HEK293 (cell line): Measurements from ENCODE around the gene GDPD5.

Source experiments
- HOXD13 ChIP-seq: sonication (generic); formaldehyde crosslinking; IDR thresholded peaks from 2 replicates; pipeline ENCODE4 v1.8.0; 2022; ENCODE audit warnings: missing genetic modification reagents, borderline replicate concordance
- KLF7 ChIP-seq: fragments of 450-650 bp; formaldehyde crosslinking; IDR thresholded peaks from 2 replicates; pipeline ENCODE4 v1.5.1; 2016; ENCODE audit warnings: missing biosample characterization, missing genetic modification characterization, borderline replicate concordance
- MYNN ChIP-seq: fragments of 450-650 bp; formaldehyde crosslinking; IDR thresholded peaks from 2 replicates; pipeline ENCODE4 v1.5.1; 2016; ENCODE audit warnings: missing biosample characterization, missing genetic modification characterization, borderline replicate concordance
- ZBTB17 ChIP-seq: fragments of 450-650 bp; formaldehyde crosslinking; IDR thresholded peaks from 2 replicates; pipeline ENCODE4 v1.5.1; 2016; ENCODE audit warnings: missing biosample characterization, missing genetic modification characterization
- ZBTB21 ChIP-seq: fragments of 450-650 bp; formaldehyde crosslinking; IDR thresholded peaks from 2 replicates; pipeline ENCODE4 v1.5.1; 2017; ENCODE audit warnings: missing biosample characterization, missing genetic modification characterization
- TF ChIP-seq, protein P1 (sequence below): fragments of 450-650 bp; formaldehyde crosslinking; IDR thresholded peaks from 2 replicates; pipeline ENCODE4 v1.5.1; 2016; ENCODE audit warnings: missing biosample characterization, missing genetic modification characterization
- TF ChIP-seq, protein P2 (sequence below): fragments of 450-650 bp; formaldehyde crosslinking; IDR thresholded peaks from 2 replicates; pipeline ENCODE4 v1.5.1; 2016; ENCODE audit warnings: missing biosample characterization, missing genetic modification characterization
- TF ChIP-seq, protein P3 (sequence below): fragments of 450-650 bp; formaldehyde crosslinking; IDR thresholded peaks from 2 replicates; pipeline ENCODE4 v1.5.1; 2016; ENCODE audit warnings: missing biosample characterization, missing genetic modification characterization
- TF ChIP-seq, protein P4 (sequence below): fragments of 450-650 bp; formaldehyde crosslinking; IDR thresholded peaks from 2 replicates; pipeline ENCODE4 v1.5.1; 2016; ENCODE audit warnings: missing biosample characterization, missing genetic modification characterization

DNA sequence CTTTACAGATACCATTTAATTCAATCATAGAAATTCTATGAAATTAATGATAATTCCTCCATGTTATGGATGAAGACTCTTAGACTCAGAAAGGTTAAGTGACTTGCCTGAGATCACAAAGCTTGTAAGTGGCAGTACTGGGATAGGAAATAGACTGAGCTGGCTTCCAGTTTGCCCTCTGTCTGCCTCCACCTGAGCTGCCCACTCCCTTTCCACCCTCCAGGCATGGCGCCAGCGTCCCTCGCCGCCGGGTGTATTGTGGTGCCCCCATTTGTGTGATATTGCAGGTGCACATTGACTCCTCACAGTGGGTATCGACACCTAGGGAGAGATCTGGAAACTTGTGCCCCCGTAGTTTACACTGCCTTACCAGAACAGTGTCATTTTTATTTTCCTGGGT lies 135.8 kb downstream of the GDPD5 start:
- TF ChIP-seq, protein P1, sequence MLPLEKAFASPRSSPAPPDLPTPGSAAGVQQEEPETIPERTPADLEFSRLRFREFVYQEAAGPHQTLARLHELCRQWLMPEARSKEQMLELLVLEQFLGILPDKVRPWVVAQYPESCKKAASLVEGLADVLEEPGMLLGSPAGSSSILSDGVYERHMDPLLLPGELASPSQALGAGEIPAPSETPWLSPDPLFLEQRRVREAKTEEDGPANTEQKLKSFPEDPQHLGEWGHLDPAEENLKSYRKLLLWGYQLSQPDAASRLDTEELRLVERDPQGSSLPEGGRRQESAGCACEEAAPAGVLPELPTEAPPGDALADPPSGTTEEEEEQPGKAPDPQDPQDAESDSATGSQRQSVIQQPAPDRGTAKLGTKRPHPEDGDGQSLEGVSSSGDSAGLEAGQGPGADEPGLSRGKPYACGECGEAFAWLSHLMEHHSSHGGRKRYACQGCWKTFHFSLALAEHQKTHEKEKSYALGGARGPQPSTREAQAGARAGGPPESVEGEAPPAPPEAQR (tag by site-specific recombination): no peak
- TF ChIP-seq HOXD13 (no peak), ZBTB21 (tag by site-specific recombination) (no peak), MYNN (tag by site-specific recombination) (no peak), ZBTB17 (tag by site-specific recombination) (no peak), KLF7 (tag by site-specific recombination) (no peak)
- TF ChIP-seq, protein P2, sequence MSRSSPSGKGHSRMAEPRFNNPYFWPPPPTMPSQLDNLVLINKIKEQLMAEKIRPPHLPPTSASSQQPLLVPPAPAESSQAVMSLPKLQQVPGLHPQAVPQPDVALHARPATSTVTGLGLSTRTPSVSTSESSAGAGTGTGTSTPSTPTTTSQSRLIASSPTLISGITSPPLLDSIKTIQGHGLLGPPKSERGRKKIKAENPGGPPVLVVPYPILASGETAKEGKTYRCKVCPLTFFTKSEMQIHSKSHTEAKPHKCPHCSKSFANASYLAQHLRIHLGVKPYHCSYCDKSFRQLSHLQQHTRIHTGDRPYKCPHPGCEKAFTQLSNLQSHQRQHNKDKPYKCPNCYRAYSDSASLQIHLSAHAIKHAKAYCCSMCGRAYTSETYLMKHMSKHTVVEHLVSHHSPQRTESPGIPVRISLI (tag by site-specific recombination): no peak
- TF ChIP-seq, protein P3, sequence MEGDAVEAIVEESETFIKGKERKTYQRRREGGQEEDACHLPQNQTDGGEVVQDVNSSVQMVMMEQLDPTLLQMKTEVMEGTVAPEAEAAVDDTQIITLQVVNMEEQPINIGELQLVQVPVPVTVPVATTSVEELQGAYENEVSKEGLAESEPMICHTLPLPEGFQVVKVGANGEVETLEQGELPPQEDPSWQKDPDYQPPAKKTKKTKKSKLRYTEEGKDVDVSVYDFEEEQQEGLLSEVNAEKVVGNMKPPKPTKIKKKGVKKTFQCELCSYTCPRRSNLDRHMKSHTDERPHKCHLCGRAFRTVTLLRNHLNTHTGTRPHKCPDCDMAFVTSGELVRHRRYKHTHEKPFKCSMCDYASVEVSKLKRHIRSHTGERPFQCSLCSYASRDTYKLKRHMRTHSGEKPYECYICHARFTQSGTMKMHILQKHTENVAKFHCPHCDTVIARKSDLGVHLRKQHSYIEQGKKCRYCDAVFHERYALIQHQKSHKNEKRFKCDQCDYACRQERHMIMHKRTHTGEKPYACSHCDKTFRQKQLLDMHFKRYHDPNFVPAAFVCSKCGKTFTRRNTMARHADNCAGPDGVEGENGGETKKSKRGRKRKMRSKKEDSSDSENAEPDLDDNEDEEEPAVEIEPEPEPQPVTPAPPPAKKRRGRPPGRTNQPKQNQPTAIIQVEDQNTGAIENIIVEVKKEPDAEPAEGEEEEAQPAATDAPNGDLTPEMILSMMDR (tag by site-specific recombination): no peak
- TF ChIP-seq, protein P4, sequence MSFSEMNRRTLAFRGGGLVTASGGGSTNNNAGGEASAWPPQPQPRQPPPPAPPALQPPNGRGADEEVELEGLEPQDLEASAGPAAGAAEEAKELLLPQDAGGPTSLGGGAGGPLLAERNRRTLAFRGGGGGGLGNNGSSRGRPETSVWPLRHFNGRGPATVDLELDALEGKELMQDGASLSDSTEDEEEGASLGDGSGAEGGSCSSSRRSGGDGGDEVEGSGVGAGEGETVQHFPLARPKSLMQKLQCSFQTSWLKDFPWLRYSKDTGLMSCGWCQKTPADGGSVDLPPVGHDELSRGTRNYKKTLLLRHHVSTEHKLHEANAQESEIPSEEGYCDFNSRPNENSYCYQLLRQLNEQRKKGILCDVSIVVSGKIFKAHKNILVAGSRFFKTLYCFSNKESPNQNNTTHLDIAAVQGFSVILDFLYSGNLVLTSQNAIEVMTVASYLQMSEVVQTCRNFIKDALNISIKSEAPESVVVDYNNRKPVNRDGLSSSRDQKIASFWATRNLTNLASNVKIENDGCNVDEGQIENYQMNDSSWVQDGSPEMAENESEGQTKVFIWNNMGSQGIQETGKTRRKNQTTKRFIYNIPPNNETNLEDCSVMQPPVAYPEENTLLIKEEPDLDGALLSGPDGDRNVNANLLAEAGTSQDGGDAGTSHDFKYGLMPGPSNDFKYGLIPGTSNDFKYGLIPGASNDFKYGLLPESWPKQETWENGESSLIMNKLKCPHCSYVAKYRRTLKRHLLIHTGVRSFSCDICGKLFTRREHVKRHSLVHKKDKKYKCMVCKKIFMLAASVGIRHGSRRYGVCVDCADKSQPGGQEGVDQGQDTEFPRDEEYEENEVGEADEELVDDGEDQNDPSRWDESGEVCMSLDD (tag by site-specific recombination): no peak
